Peyer's patch (tissue), 4 donors: ENCODE data around the gene S1PR2. TPM values are rescaled to one million over a fixed set of nuclear protein-coding genes. Genes with fewer than 3 reads are reported as not detected.

Experiments used
- DNase-seq, 3 donors: peaks; one replicate each; pipeline ENCODE4 v3.0.0-alpha.2; 2017 to 2019
- H3K27ac ChIP-seq, 4 donors: fragments of 200-600 bp; sonication (generic); one replicate each; pipeline ENCODE4 v1.5.1; 2016 to 2019
- H3K27me3 ChIP-seq, 2 donors: fragments of 200-600 bp; sonication (generic); one replicate each; pipeline ENCODE4 v1.5.1; 2019
- H3K36me3 ChIP-seq, 3 donors: fragments of 200-600 bp; sonication (generic); one replicate each; pipeline ENCODE4 v1.5.1; 2016 to 2019
- H3K4me1 ChIP-seq, 4 donors: fragments of 200-600 bp; sonication (generic); one replicate each; pipeline ENCODE4 v1.5.1; 2016 to 2019
- H3K4me3 ChIP-seq, 4 donors: fragments of 200-600 bp; sonication (generic); 1 replicate in 3 of 4; 2 replicates in 1 of 4; pipeline ENCODE4 v1.5.1; 2016 to 2019; ENCODE audit warnings: mild to moderate bottlenecking in 1 of 4
- H3K9me3 ChIP-seq, 4 donors: fragments of 200-600 bp; sonication (generic); one replicate each; pipeline ENCODE4 v1.5.1; 2016 to 2019; ENCODE audit warnings: mild to moderate bottlenecking in 1 of 4
- POLR2A ChIP-seq, 2 donors: fragments of 450-650 bp; IDR thresholded peaks; one replicate each; pipeline ENCODE4 v1.5.1; 2017; ENCODE audit warnings: antibody characterized with exemption in 2 of 2, mild to moderate bottlenecking in 2 of 2, moderate library complexity in 2 of 2
- total RNA-seq, 4 donors: library from RNA; depleted of rRNA; stranded (reverse); fragments of >200 nt; gene quantifications; one replicate each; pipeline ENCODE4 v1.1.0, GENCODE V29; 2016
- TF ChIP-seq, protein P1 (sequence below), 6 experiments: fragments of 450-650 bp in 4 of 6; fragments of 200-600 bp in 2 of 6; sonication (generic) in 1 of 6; IDR thresholded peaks; one replicate each; pipeline ENCODE4 v1.5.1; 2017 to 2019; ENCODE audit warnings: antibody characterized with exemption in 6 of 6, mild to moderate bottlenecking in 3 of 6, moderate library complexity in 1 of 6

S1PR2 gene
- total RNA-seq, 4 donors from 2014 or later: 2.8 to 4.8 (median 3.1) TPM

DNA sequence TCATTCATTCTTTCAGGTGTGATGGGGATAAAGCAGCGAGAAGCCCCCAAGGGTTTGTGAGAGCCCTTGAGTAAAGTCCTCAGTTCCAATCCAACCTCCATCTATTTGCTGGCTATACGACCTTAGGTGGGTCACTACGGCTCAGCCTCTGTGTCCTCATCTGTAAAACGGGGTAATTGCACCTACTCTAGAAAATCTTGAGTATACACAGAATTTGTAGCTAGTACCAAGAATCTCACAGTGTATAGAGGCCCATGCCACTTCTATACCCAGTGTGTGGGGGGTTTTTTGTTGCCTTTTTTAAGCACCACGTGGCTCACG, 36.0 kb downstream of the S1PR2 start:
- no peak for DNase-seq
- Histone ChIP-seq H3K27ac (peak overlapping the region in 3 of 4 donors; percentile 88 to 93 (median 91)), H3K4me1 (peaks cover 0 to 15% (median 3%) of the 10 kb centered on the region in 4 donors), H3K36me3 (no peaks in the 10 kb centered on the region), H3K27me3 (no peaks in the 10 kb centered on the region), H3K4me3 (peak overlapping the region; percentile 72 to 93 (median 90)), H3K9me3 (no peaks in the 10 kb centered on the region)
- TF ChIP-seq POLR2A (IDR thresholded peaks at IDR 0.05): no peak
- TF ChIP-seq, protein P1, sequence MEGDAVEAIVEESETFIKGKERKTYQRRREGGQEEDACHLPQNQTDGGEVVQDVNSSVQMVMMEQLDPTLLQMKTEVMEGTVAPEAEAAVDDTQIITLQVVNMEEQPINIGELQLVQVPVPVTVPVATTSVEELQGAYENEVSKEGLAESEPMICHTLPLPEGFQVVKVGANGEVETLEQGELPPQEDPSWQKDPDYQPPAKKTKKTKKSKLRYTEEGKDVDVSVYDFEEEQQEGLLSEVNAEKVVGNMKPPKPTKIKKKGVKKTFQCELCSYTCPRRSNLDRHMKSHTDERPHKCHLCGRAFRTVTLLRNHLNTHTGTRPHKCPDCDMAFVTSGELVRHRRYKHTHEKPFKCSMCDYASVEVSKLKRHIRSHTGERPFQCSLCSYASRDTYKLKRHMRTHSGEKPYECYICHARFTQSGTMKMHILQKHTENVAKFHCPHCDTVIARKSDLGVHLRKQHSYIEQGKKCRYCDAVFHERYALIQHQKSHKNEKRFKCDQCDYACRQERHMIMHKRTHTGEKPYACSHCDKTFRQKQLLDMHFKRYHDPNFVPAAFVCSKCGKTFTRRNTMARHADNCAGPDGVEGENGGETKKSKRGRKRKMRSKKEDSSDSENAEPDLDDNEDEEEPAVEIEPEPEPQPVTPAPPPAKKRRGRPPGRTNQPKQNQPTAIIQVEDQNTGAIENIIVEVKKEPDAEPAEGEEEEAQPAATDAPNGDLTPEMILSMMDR (IDR thresholded peaks at IDR 0.05): no peak

DNA sequence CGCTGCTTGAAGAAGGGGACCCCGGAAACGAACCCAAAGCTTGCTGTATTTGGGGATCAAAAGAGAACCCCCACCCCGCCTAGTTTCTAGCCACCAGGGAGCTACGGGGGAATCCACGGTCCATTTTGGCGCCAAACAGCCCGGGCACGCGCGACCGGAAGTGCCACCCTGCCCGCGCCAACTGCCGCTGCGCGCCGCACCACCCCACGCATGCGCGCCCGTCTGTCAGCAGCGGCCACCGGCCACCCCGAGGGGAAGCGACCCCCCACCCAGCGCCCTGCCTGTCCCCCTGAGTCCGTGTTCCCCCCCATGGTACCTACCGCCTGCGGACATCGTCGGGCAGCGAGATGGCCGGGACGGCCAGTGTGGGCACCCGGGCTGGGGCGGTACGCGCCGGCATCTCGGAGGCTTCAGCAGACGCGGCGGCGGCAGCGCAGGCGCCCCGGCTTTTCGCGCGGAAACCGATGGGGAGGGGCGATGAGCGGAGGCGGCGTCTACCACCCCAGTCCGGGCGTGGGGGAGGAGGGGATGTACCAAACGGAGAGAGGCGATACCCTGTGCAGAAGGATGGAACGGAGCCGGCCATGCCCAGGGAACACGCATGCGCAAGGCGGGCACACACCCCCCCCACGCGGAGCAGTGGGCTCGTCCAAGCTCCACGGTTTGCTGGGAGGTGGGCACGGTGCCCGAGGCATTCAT, 36.5 kb downstream of the S1PR2 start, which contains the start of gene DNMT1:
Gene DNMT1, minus strand, starts transcription at position 454 of the 699 bp plus-strand sequence. Its CDS starts 54 bp downstream, at position 400.
- Histone ChIP-seq H3K36me3 (no peaks in the 10 kb centered on the region), H3K4me3 (peak within 1 kb of the TSS; percentile 72 to 93 (median 90)), H3K27ac (peak within 1 kb of the TSS; percentile 74 to 93 (median 90)), H3K4me1 (peaks cover 0 to 15% (median 3%) of the 10 kb centered on the region in 4 donors), H3K27me3 (no peaks in the 10 kb centered on the region), H3K9me3 (no peaks in the 10 kb centered on the region)
- TF ChIP-seq, protein P1 (IDR thresholded peaks at IDR 0.05): no peak
- TF ChIP-seq POLR2A (IDR thresholded peaks at IDR 0.05): peak; percentile 70 to 71
- DNase-seq: peak; percentile 91 to 97 (median 95)

DNA sequence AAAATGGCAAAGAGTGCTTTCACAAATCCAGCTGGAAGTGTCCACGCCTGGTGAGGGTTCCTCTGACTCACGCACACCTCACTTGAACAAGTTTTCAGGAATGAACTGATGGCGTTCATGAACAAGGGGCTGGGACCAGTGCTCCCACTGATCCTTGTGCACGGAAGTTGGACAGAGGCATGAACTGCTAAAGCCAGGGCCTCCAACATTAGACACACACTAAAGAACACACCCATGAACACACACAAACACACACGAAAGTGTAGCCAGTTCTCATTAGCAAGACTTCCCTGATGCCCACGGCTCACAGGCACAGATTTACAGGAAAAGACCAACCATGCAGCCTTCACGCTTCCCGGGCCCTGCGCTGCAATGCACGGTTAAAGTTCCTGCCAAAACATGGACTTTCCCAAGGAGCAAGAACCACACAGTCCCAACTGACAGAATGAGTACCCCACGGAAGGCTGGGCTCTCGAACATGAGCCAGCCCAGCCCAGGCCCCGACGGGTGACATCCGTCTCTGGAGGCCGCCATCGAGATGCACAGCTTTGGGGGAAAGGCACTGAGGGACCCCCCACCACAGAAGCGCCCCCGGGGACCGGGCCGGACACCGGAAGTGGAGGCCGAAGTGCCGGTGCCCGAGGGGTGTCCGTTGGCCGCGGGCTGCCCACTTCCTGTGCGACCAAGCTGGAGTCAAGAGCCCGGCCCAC, 37.2 kb downstream of the S1PR2 start:
- H3K4me1 ChIP-seq: peaks cover 0 to 15% (median 3%) of the 10 kb centered on the region in 4 donors
- H3K27me3 ChIP-seq: no peaks in the 10 kb centered on the region
- no peaks in the 10 kb centered on the region for H3K9me3 ChIP-seq
- peak in 2 of 3 donors; percentile 32 to 63 for DNase-seq
- TF ChIP-seq POLR2A (IDR thresholded peaks at IDR 0.05): no peak
- TF ChIP-seq, protein P1 (IDR thresholded peaks at IDR 0.05): no peak
- no peaks in the 10 kb centered on the region for H3K36me3 ChIP-seq
- peak overlapping the region; percentile 72 to 93 (median 90) for H3K4me3 ChIP-seq
- peak overlapping the region; percentile 74 to 93 (median 90) for H3K27ac ChIP-seq

DNA sequence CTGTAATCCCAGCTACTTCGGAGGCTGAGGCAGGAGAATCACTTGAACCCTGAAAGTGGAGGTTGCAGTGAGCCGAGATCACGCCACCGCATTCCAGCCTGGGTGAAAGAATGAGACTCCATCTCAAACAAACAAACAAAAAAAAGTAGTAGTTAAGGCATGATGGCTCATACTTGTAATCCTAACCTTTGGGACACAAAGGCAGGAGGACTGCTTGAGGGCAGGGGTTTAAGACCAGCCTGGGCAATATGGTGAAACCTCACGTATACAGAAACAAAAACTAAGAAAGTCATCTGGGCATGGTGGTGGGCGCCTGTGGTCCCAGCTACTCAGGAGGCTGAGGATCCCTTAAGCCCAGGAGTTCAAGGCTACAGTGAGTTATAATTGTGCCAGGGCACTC, 38.2 kb downstream of the S1PR2 start:
- no peaks in the 10 kb centered on the region for H3K9me3 ChIP-seq
- no peak overlapping the region for H3K4me3 ChIP-seq
- H3K27ac ChIP-seq: no peak overlapping the region
- peaks cover 0 to 15% (median 3%) of the 10 kb centered on the region in 4 donors for H3K4me1 ChIP-seq
- no peaks in the 10 kb centered on the region for H3K27me3 ChIP-seq
- no peaks in the 10 kb centered on the region for H3K36me3 ChIP-seq
- TF ChIP-seq, protein P1 (IDR thresholded peaks at IDR 0.05): no peak
- TF ChIP-seq POLR2A (IDR thresholded peaks at IDR 0.05): no peak
- no peak for DNase-seq

DNA sequence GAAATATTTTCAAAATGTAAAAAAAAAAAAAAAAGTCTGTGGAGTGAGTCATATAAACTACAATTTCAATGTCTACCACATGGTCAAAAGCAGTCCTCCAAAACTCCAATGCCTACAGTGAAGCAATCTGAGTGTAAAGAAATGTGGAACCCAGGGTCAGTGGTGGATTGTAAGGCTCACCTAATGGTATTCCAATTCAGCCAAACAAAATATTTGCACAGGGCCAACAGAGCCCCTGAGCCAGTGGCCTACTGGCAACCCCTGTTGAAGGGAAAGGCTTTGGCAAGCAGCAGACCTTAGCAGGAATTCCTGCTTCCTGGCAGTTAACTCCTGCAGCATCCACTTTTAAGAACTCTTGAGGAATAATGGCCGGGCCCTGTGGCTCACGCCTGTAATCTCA, 39.8 kb downstream of the S1PR2 start:
- peaks cover 0 to 15% (median 3%) of the 10 kb centered on the region in 4 donors for H3K4me1 ChIP-seq
- no peak for DNase-seq
- no peak for TF ChIP-seq POLR2A (IDR thresholded peaks at IDR 0.05)
- TF ChIP-seq, protein P1 (IDR thresholded peaks at IDR 0.05): no peak
- no peaks in the 10 kb centered on the region for H3K27me3 ChIP-seq
- no peak overlapping the region for H3K27ac ChIP-seq
- H3K9me3 ChIP-seq: no peaks in the 10 kb centered on the region
- peaks cover 0 to under 1% (median 0%) of the 10 kb centered on the region in 3 donors for H3K36me3 ChIP-seq
- no peak overlapping the region for H3K4me3 ChIP-seq
